ENCODE measurements around the gene PBX2.
"Not testable (repeated sequence)": the region's sequence is repeated elsewhere in the genome, so short reads cannot be mapped to it uniquely, and the experiment has no call there.

Gene PBX2

GRCh38 chr6:32200711-32201475 is 10.9 kb upstream of the PBX2 start:
- DNase-seq: no peak

- DNase-seq: no peak
These were observed 8.9 kb upstream of the PBX2 start for GRCh38 chr6:32198866-32199265.

GRCh38 chr6:32198345-32198696 is 8.3 kb upstream of the PBX2 start:
- DNase-seq: no peak

GRCh38 chr6:32196682-32197616 is 6.9 kb upstream of the PBX2 start:
- DNase-seq: no peak

- DNase-seq: peak; percentile 92
These were observed 6.1 kb upstream of the PBX2 start for GRCh38 chr6:32195902-32196681.

GRCh38 chr6:32195652-32195901 is 5.6 kb upstream of the PBX2 start:
- peak; percentile 100 for DNase-seq

GRCh38 chr6:32194825-32195651 is 5.0 kb upstream of the PBX2 start:
- peak; percentile 85 for DNase-seq

GRCh38 chr6:32194388-32194787 is 4.4 kb upstream of the PBX2 start:
- DNase-seq: no peak

- not testable (repeated sequence) for DNase-seq
These were observed 3.1 kb upstream of the PBX2 start for GRCh38 chr6:32193096-32193495.

- DNase-seq: peak; percentile 93
These were observed 2.6 kb upstream of the PBX2 start, which contains the start of gene GPSM3 for GRCh38 chr6:32192608-32193039. Gene GPSM3 (minus strand): TSS chr6:32192643. CDS start chr6:32192513, 130 bp downstream.

- no peak for DNase-seq
These were observed 1.9 kb upstream of the PBX2 start for GRCh38 chr6:32191696-32192607.

- DNase-seq: no peak
These were observed 1.1 kb upstream of the PBX2 start for GRCh38 chr6:32190911-32191677.

GRCh38 chr6:32189742-32190053 is 304 bp downstream of the PBX2 start:
- no peak for DNase-seq

- DNase-seq: no peak
These were observed 797 bp downstream of the PBX2 start for GRCh38 chr6:32189069-32189741.

GRCh38 chr6:32188381-32189068 is 1.5 kb downstream of the PBX2 start:
- no peak for DNase-seq

- DNase-seq: not testable (repeated sequence)
These were observed 2.1 kb downstream of the PBX2 start for GRCh38 chr6:32187725-32188380.

- no peak for DNase-seq
These were observed 2.8 kb downstream of the PBX2 start for GRCh38 chr6:32187009-32187709.

GRCh38 chr6:32186151-32186840 is 3.7 kb downstream of the PBX2 start:
- not testable (repeated sequence) for DNase-seq
